ENCODE data around the gene FOXS1. TPM values are rescaled to one million over a fixed set of nuclear protein-coding genes. Genes with fewer than 3 reads are reported as not detected.

FOXS1 gene
- total RNA-seq, 1 donor from 2014 or later = not detected

DNA sequence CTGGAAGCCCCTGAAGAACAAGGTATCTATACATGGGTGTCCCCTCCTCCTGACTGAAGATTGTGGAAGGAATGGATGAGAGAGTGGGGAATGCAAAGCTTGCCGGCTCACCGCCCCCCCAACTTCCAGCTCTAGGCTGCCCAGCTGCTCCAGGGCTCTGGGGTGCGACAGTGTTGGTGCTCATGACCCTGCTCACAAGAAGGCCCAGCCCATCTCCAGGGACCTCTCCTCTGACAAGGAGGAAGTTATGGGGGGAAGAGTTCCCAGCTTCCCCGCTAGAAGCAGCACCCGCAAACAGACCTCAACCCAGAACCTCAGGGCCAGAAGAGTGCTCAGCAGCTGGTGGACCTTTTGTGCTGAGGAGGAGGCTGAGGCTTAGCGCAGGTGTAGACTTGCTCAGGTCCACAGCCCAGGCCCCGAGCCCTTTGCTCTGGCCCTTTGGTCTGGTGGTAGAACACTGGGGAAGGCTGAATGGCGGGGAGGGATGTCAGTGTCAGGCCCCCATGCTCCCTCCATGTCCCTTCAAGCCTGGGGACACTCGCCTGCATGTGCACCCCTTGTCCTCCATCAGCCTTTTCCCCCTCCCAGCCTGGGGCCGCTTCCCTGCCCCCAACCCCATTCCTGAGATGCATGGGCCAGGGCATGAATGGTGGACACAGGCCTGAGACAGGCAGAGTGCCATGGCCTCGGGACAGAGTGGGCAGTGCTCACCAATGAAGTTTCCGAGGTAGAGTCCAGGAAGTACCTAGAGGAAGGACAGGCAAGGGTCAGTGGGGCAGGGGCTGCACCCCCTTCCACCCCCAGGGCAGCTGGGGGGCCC, 23.7 kb upstream of the FOXS1 start:
- H3K4me3 ChIP-seq (ENCODE audit: low read depth, low read length) = no peak overlapping the region
- TF ChIP-seq, protein P1, sequence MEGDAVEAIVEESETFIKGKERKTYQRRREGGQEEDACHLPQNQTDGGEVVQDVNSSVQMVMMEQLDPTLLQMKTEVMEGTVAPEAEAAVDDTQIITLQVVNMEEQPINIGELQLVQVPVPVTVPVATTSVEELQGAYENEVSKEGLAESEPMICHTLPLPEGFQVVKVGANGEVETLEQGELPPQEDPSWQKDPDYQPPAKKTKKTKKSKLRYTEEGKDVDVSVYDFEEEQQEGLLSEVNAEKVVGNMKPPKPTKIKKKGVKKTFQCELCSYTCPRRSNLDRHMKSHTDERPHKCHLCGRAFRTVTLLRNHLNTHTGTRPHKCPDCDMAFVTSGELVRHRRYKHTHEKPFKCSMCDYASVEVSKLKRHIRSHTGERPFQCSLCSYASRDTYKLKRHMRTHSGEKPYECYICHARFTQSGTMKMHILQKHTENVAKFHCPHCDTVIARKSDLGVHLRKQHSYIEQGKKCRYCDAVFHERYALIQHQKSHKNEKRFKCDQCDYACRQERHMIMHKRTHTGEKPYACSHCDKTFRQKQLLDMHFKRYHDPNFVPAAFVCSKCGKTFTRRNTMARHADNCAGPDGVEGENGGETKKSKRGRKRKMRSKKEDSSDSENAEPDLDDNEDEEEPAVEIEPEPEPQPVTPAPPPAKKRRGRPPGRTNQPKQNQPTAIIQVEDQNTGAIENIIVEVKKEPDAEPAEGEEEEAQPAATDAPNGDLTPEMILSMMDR (conservative IDR thresholded peaks at IDR 0.05; ENCODE audit: low read depth, low read length) = no peak
- DNase-seq (ENCODE audit: low read depth) = no peak

DNA sequence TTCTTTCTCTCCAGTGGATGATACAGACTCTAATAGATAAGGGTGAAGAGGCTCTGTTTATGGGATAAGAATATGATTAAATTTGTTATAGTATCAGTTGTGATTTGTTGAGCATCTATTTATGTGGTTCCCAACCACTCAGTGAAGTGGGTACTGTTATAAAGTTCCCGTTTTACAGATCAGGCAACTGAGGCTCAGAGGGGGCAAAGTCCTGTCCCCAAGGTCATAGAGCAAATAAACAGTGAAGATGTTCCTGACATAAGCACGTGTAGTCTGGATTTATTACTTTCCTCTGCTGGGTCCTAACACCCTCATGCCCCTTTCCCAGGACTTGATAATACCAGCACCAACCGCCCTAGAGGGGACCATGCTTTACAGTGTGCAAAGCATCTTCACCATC, 20.8 kb upstream of the FOXS1 start:
- no peak overlapping the region for H3K4me3 ChIP-seq (ENCODE audit: low read depth, low read length)
- no peak for DNase-seq (ENCODE audit: low read depth)
- TF ChIP-seq, protein P1 (conservative IDR thresholded peaks at IDR 0.05; ENCODE audit: low read depth, low read length) = no peak

DNA sequence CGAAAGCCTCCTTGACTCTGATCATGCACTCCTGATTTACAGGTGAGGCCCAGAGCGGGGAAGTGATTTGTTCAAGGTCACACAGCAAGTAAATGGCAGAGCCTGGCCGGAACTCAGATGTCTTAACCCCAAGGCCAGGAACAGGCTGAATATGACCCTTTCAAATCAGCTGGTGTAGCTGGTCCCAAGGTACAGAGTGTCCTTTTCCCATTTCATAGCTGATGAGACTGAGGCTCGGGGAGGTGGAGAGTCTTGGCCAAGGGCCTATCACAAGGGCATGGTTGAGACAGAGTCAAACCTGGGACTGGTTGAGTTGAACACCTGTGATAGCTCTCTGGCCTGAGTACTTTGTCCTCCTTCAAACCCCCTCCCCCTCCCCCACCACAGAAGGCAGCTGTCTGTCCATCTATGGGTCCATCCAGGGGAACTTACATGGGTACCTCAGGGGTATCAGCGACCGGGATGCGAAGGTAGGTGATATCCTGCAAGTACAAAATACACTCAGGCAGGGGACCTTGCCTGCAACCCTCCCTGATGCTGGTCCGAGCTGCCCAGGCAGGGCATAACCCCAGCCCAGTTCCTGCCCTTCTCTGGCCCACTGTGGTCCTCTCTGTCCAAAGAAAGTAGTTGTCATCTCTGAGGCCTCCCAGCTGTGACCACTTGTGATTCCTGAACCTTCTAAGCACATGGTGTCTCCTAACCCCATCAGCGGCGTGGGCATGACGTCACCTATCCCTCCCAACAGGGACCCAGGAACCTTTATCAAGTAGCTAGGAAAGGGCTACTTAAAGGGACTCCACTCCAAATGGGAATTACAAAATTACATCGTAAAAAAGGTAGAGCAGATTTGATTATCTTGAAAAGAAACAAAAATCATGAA, 19.4 kb upstream of the FOXS1 start:
- TF ChIP-seq, protein P1 (conservative IDR thresholded peaks at IDR 0.05; ENCODE audit: low read depth, low read length) = no peak
- no peak overlapping the region for H3K4me3 ChIP-seq (ENCODE audit: low read depth, low read length)
- no peak for DNase-seq (ENCODE audit: low read depth)

DNA sequence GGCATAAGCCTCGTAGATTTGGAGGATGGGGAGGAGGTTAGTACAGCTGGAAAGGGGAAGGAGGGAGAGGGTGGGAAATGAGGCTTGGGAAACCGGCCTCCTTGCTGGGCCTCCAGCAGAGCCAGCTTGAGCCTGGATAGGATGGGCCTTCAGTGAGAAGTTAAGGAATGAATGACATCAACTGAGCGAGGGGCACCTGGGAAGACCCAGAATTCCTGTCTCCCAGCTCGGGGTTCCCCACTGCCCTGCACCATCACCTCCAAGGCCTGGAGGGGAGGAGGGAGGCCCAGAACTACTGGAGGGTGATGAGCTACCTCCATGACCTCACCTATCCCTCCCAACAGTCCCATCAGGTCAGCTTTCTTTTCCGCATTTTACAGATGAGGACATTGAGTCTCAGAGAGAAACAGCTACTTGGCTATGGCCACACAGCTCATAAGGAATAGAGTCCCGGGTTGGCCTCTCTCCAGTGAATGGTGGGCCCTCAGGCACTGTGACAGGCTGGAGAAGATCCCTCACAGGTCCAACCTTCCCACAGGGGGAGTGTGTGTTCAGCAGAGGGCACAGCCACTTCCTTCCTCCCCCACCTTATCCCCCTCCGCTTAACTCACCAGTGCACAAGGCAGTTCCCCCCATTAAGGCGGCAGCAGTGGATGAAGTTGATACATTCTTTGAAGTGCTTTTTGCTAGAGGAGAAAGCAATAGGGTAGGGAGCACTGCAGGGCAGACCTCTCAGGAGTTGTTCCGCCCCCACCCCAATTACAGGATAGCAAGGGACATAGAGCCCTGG, 18.1 kb upstream of the FOXS1 start:
- TF ChIP-seq, protein P1 (conservative IDR thresholded peaks at IDR 0.05; ENCODE audit: low read depth, low read length) = no peak
- no peak for DNase-seq (ENCODE audit: low read depth)
- H3K4me3 ChIP-seq (ENCODE audit: low read depth, low read length) = no peak overlapping the region

DNA sequence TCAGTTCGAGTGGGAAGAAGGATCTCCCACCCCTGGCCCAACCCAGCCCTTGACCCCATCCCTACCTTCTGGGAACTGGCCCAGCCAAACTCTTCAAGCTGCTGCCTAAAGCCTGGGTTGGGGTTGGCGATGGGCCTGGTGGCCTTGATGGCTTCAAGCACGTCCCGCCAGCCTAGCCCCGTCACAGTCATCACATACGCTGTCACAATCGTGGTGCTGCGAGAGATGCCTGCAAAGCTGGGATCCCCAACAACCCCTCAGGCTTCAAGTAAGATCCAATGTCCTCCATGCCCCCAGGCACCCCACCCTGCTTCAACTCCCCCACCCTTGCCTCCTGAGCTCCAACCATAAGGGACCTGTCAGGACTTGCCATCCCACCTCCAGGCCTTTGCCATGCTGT, 17.1 kb upstream of the FOXS1 start:
- H3K4me3 ChIP-seq (ENCODE audit: low read depth, low read length) = no peak overlapping the region
- TF ChIP-seq, protein P1 (conservative IDR thresholded peaks at IDR 0.05; ENCODE audit: low read depth, low read length) = no peak

DNA sequence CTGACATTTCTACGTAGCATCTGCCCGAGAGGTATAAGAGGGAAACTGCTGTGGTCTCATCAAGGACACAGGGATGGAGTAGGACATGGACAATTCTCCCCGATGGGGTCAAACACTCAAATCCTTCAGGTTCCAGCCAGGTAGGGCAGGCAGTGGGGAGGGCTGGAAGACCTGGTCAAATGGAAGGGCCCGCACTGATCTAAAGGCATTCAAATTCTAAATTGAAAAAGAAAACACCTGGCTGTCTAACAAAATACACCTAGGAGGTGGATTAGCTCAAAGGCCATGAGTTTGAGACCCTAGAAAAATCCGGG, 16.7 kb upstream of the FOXS1 start:
- H3K4me3 ChIP-seq (ENCODE audit: low read depth, low read length) = peak overlapping the region; percentile 53
- TF ChIP-seq, protein P1 (conservative IDR thresholded peaks at IDR 0.05; ENCODE audit: low read depth, low read length) = no peak
- no peak for DNase-seq (ENCODE audit: low read depth)

More for the DNA sequence above, 17.1 kb upstream of the FOXS1 start:
- DNase-seq (ENCODE audit: low read depth) = no peak
